H1 (cell line): Measurements from ENCODE around the gene SCIMP. TPM values are rescaled to one million over a fixed set of nuclear protein-coding genes. Genes with fewer than 3 reads are reported as not detected.

Experiments used
- CTCF ChIA-PET: fragments of 300-600 bp; sonication (Branson Sonifier 250); formaldehyde crosslinking; loops from one replicate; lab custom pipeline; 2021; ENCODE audit not compliant: partially characterized antibody; lab: Charles Lee
- POLR2A ChIA-PET: fragments of 300-600 bp; sonication (Branson Sonifier 250); formaldehyde crosslinking; loops from one replicate; lab custom pipeline; 2021; ENCODE audit warnings: inconsistent platforms; ENCODE audit not compliant: partially characterized antibody; lab: Charles Lee
- DNase-seq, 2 experiments: peaks; one replicate each; pipeline versions ENCODE4 v3.0.0 to v3.0.0-alpha.2; 2010 to 2022; ENCODE audit warnings: low spot score in 2 of 2, low read depth in 1 of 2, mixed read lengths in 1 of 2
- FAIRE-seq: peaks from 2 replicates; lab custom pipeline; 2011; peaks lifted over from hg19 to GRCh38; lab: Jason Lieb, UNC
- H2AFZ ChIP-seq: 2 replicates; pipeline ENCODE4 v1.8.1; 2012; ENCODE audit warnings: low read length, inconsistent platforms
- H2AK5ac ChIP-seq: 2 replicates; pipeline ENCODE4 v1.6.1; 2013; ENCODE audit warnings: low read depth, low read length
- H2BK120ac ChIP-seq: replicated peaks from 2 replicates; pipeline ENCODE3; 2013; ENCODE audit warnings: low read depth, low read length, inconsistent platforms
- H2BK12ac ChIP-seq: 2 replicates; pipeline ENCODE4 v1.6.1; 2013; ENCODE audit warnings: low read depth, low read length
- H2BK15ac ChIP-seq: 2 replicates; pipeline ENCODE4 v1.6.1; 2013; ENCODE audit warnings: low read length
- H2BK20ac ChIP-seq: 2 replicates; pipeline ENCODE4 v1.6.1; 2013; ENCODE audit warnings: low read length
- H2BK5ac ChIP-seq: 2 replicates; pipeline ENCODE4 v1.6.1; 2013; ENCODE audit warnings: low read depth, low read length
- H3K14ac ChIP-seq: 2 replicates; pipeline ENCODE4 v1.6.1; 2013; ENCODE audit warnings: inconsistent platforms; ENCODE audit not compliant: insufficient read length
- H3K18ac ChIP-seq: 2 replicates; pipeline ENCODE4 v1.6.1; 2013; ENCODE audit warnings: low read length; ENCODE audit errors: extremely low read depth
- H3K23ac ChIP-seq: 2 replicates; pipeline ENCODE4 v1.6.1; 2013; ENCODE audit warnings: inconsistent platforms; ENCODE audit not compliant: insufficient read length
- H3K23me2 ChIP-seq: 2 replicates; pipeline ENCODE4 v1.6.1; 2013; ENCODE audit warnings: low read depth, low read length
- H3K27ac ChIP-seq: 2 replicates; pipeline ENCODE4 v1.6.1; 2011; ENCODE audit warnings: low read depth, low read length, inconsistent platforms
- H3K27me3 ChIP-seq, 4 experiments: replicated peaks in 1 of 4; 1 replicate in 1 of 4; 2 replicates in 3 of 4; pipeline versions ENCODE4 v1.6.1 to v1.8.1; 2011 to 2013; ENCODE audit warnings: low read length in 3 of 4, mild to moderate bottlenecking in 3 of 4, inconsistent platforms in 2 of 4, mixed read lengths in 2 of 4, moderate library complexity in 1 of 4; ENCODE audit not compliant: control insufficient read depth in 3 of 4, insufficient read depth in 3 of 4; ENCODE audit errors: extremely low read depth in 1 of 4
- H3K36me3 ChIP-seq, 4 experiments: 2 replicates each; pipeline versions ENCODE4 v1.6.1 to v1.8.1; 2011 to 2013; ENCODE audit warnings: mild to moderate bottlenecking in 4 of 4, low read length in 3 of 4, moderate library complexity in 2 of 4, control low read depth in 1 of 4, inconsistent platforms in 1 of 4; ENCODE audit not compliant: insufficient read depth in 4 of 4, control insufficient read depth in 2 of 4
- H3K4ac ChIP-seq: replicated peaks from 2 replicates; pipeline ENCODE3; 2013; ENCODE audit warnings: low read length, low read depth, mixed read lengths, inconsistent platforms; ENCODE audit not compliant: insufficient read length
- H3K4me1 ChIP-seq, 4 experiments: replicated peaks in 1 of 4; 1 replicate in 1 of 4; 2 replicates in 3 of 4; pipeline versions ENCODE4 v1.6.1 to v1.8.1; 2011 to 2013; ENCODE audit warnings: low read length in 3 of 4, inconsistent platforms in 2 of 4, mixed read lengths in 1 of 4; ENCODE audit not compliant: insufficient read depth in 4 of 4, control insufficient read depth in 3 of 4
- H3K4me2 ChIP-seq, 2 experiments: 2 replicates each; pipeline versions ENCODE4 v1.6.1 to v1.8.1; 2011 to 2013; ENCODE audit warnings: low read depth in 2 of 2, low read length in 2 of 2, control low read depth in 1 of 2, inconsistent platforms in 1 of 2, mild to moderate bottlenecking in 1 of 2; ENCODE audit not compliant: insufficient read depth in 1 of 2
- H3K4me3 ChIP-seq, 4 experiments: fragments of 200-600, 300-600 bp in 1 of 4; sonication (generic), shearing (Covaris generic), sonication (Bioruptor Twin) in 1 of 4; 2 replicates each; pipeline versions ENCODE4 v1.5.1 to v1.8.1; 2011 to 2016; ENCODE audit warnings: low read length in 4 of 4, low read depth in 3 of 4, control low read depth in 2 of 4, inconsistent platforms in 2 of 4, mild to moderate bottlenecking in 2 of 4, mixed read lengths in 1 of 4, moderate library complexity in 1 of 4; ENCODE audit not compliant: insufficient read depth in 2 of 4; ENCODE audit errors: extremely low read depth in 1 of 4
- H3K56ac ChIP-seq: replicated peaks from 2 replicates; pipeline ENCODE3; 2013; ENCODE audit warnings: low read depth, mild to moderate bottlenecking, mixed read lengths, low read length, inconsistent platforms; ENCODE audit not compliant: insufficient read length
- H3K79me1 ChIP-seq: 2 replicates; pipeline ENCODE4 v1.6.1; 2013; ENCODE audit warnings: low read depth, low read length, control low read depth
- H3K79me2 ChIP-seq, 2 experiments: 2 replicates each; pipeline versions ENCODE4 v1.6.1 to v1.8.1; 2012 to 2013; ENCODE audit warnings: low read length in 2 of 2, mild to moderate bottlenecking in 2 of 2, inconsistent platforms in 1 of 2; ENCODE audit not compliant: insufficient read depth in 2 of 2, control insufficient read depth in 1 of 2
- H3K9ac ChIP-seq, 4 experiments: replicated peaks in 1 of 4; 1 replicate in 1 of 4; 2 replicates in 3 of 4; pipeline versions ENCODE4 v1.6.1 to v1.8.1; 2011 to 2013; ENCODE audit warnings: low read depth in 3 of 4, low read length in 3 of 4, control low read depth in 2 of 4, mild to moderate bottlenecking in 2 of 4, moderate library complexity in 2 of 4, inconsistent platforms in 1 of 4; ENCODE audit errors: extremely low read depth in 1 of 4
- H3K9me3 ChIP-seq, 2 experiments: 2 replicates each; pipeline versions ENCODE4 v1.6.1 to v1.8.1; 2012 to 2013; ENCODE audit warnings: mild to moderate bottlenecking in 2 of 2, moderate library complexity in 2 of 2, control low read depth in 1 of 2, inconsistent platforms in 1 of 2, low read depth in 1 of 2, low read length in 1 of 2, mixed read lengths in 1 of 2; ENCODE audit not compliant: insufficient read depth in 2 of 2
- H4K20me1 ChIP-seq, 2 experiments: replicated peaks in 1 of 2; 2 replicates each; pipeline versions ENCODE3 to v1.8.1; 2011 to 2013; ENCODE audit warnings: inconsistent platforms in 2 of 2, low read length in 2 of 2, mild to moderate bottlenecking in 1 of 2; ENCODE audit not compliant: insufficient read depth in 2 of 2, control insufficient read depth in 1 of 2
- H4K5ac ChIP-seq: 2 replicates; pipeline ENCODE4 v1.6.1; 2013; ENCODE audit warnings: low read length, low read depth, mixed read lengths, inconsistent platforms; ENCODE audit not compliant: insufficient read length
- H4K8ac ChIP-seq: 2 replicates; pipeline ENCODE4 v1.8.0; 2013; ENCODE audit warnings: mild to moderate bottlenecking, moderate library complexity, low read length, inconsistent platforms; ENCODE audit not compliant: insufficient read depth; ENCODE audit errors: extremely low read depth
- H4K91ac ChIP-seq: replicated peaks from 2 replicates; pipeline ENCODE3; 2013; ENCODE audit warnings: low read length, mixed read lengths, inconsistent platforms; ENCODE audit not compliant: insufficient read length
- CEBPB ChIP-seq: IDR thresholded peaks from 2 replicates; pipeline ENCODE4 v1.6.1; 2012; ENCODE audit warnings: low read depth, low read length
- CTCF ChIP-seq, 3 experiments: IDR thresholded peaks; 1 replicate in 2 of 3; 2 replicates in 1 of 3; pipeline versions ENCODE4 v1.5.1 to v1.6.1; 2011; ENCODE audit warnings: low read length in 3 of 3, mild to moderate bottlenecking in 3 of 3, inconsistent platforms in 2 of 3, low read depth in 1 of 3, moderate library complexity in 1 of 3; ENCODE audit not compliant: insufficient read depth in 1 of 3; ENCODE audit errors: control extremely low read depth in 1 of 3
- EGR1 ChIP-seq: IDR thresholded peaks from 2 replicates; pipeline ENCODE4 v1.6.1; 2011; ENCODE audit warnings: low read depth, low read length, borderline replicate concordance
- FOSL1 ChIP-seq: IDR thresholded peaks from 2 replicates; pipeline ENCODE4 v1.6.1; 2011; ENCODE audit warnings: mild to moderate bottlenecking, low read depth, low read length, moderate library complexity; ENCODE audit not compliant: insufficient read depth
- NANOG ChIP-seq: IDR thresholded peaks from 2 replicates; pipeline ENCODE4 v1.6.1; 2011; ENCODE audit warnings: low read length, low read depth, mild to moderate bottlenecking, inconsistent platforms; ENCODE audit not compliant: insufficient read depth, poor library complexity, severe bottlenecking
- RBBP5 ChIP-seq: IDR thresholded peaks from 2 replicates; pipeline ENCODE4 v1.7.1; 2012; ENCODE audit warnings: low read depth, mild to moderate bottlenecking, inconsistent platforms, low read length, moderate library complexity, borderline replicate concordance
- RNF2 ChIP-seq: fragments of 200-900, 300-1000 bp; sonication (generic); IDR thresholded peaks from 2 replicates; pipeline ENCODE4 v1.7.1; 2016; ENCODE audit warnings: borderline replicate concordance, low read depth, mild to moderate bottlenecking, antibody characterized with exemption, low read length; ENCODE audit not compliant: poor library complexity, severe bottlenecking; ENCODE audit errors: missing control alignments
- SRF ChIP-seq: IDR thresholded peaks from 2 replicates; pipeline ENCODE4 v1.6.1; 2011; ENCODE audit warnings: mild to moderate bottlenecking, low read depth, low read length, moderate library complexity
- TAF1 ChIP-seq: IDR thresholded peaks from 2 replicates; pipeline ENCODE4 v1.6.1; 2011; ENCODE audit warnings: mild to moderate bottlenecking, low read depth, low read length
- USF2 ChIP-seq: IDR thresholded peaks from 2 replicates; pipeline ENCODE4 v1.6.1; 2011; ENCODE audit warnings: low read length, improper control_type of control experiment
- WGBS, 2 experiments: shearing (Covaris generic) in 1 of 2; methylation state at CpG; one replicate each; pipeline versions ENCODE4 v1.1.6 to v1.1.7; 2013 to 2015; ENCODE audit warnings: low lambda C conversion rate in 2 of 2, mixed read lengths in 2 of 2, inconsistent platforms in 1 of 2, low coverage in 1 of 2, missing lambda C conversion rate in 1 of 2; ENCODE audit not compliant: insufficient replicate concordance in 2 of 2, insufficient coverage in 1 of 2, insufficient read length in 1 of 2; ENCODE audit errors: extremely low coverage in 1 of 2, missing lambda C conversion rate in 1 of 2; 5-methylcytosine and 5-hydroxymethylcytosine counted together
- polyA plus RNA-seq, 7 experiments: library from polyadenylated mRNA; depleted of rRNA in 3 of 7; stranded (reverse) in 5 of 7; unstranded in 2 of 7; fragments of >200 nt in 5 of 7; fragments of 200-250 nt in 2 of 7; gene quantifications; 1 replicate in 5 of 7; 2 replicates in 1 of 7; 4 replicates in 1 of 7; pipeline versions ENCODE4 v1.2.1 to v1.2.3, GENCODE V29; 2011 to 2013; ENCODE audit warnings: missing spikeins in 2 of 7, mixed read lengths in 2 of 7
- total RNA-seq: library from RNA; stranded (reverse); fragmentation: NEBNext Ultra II Directional; extraction: Animal tissue kit (Norgen Biotek cat#: 25700); gene quantifications from 2 replicates; pipeline ENCODE4 v1.2.1, GENCODE V29; 2021

Gene SCIMP
- total and polyA plus RNA-seq, 2 of the 8 experiments (the other 6 are each of a cell fraction or from before 2014, with no cell fraction given) = not detected

GRCh38 chr17:5238333-5238732 is 3.7 kb upstream of the SCIMP start:
- H2AFZ ChIP-seq = no peak overlapping the region
- no peak overlapping the region for H3K18ac ChIP-seq
- H3K9me3 ChIP-seq = no peaks in the 10 kb centered on the region
- no peaks in the 10 kb centered on the region for H3K79me1 ChIP-seq
- no peaks in the 10 kb centered on the region for H3K4me1 ChIP-seq
- TF ChIP-seq CTCF (IDR thresholded peaks at IDR 0.05; ENCODE audit: control extremely low read depth in 1 of 3, insufficient read depth in 1 of 3, low read depth in 1 of 3, low read length in 3 of 3) (no peak), EGR1 (no peak), CEBPB (no peak), RNF2 (no peak), TAF1 (no peak), NANOG (no peak), RBBP5 (no peak), FOSL1 (no peak), USF2 (no peak), SRF (no peak)
- POLR2A ChIA-PET = interaction anchor here (1.1 to 1.4 kb wide), 2 partner anchors 56 to 136 kb away, joined by 4 to 5 read pairs; no protein-coding TSS in a partner anchor
- H3K27ac ChIP-seq = no peak overlapping the region
- H4K8ac ChIP-seq = no peak overlapping the region
- no peaks in the 10 kb centered on the region for H3K27me3 ChIP-seq
- no peak overlapping the region for H2AK5ac ChIP-seq
- H2BK20ac ChIP-seq = no peak overlapping the region
- no peak overlapping the region for H3K14ac ChIP-seq
- H2BK5ac ChIP-seq = no peak overlapping the region
- H2BK120ac ChIP-seq = no peak overlapping the region
- no peak overlapping the region for H4K91ac ChIP-seq
- no peak overlapping the region for H3K4me3 ChIP-seq
- peaks cover 0 to 2% of the 10 kb centered on the region in 2 experiments for H4K20me1 ChIP-seq
- no peaks in the 10 kb centered on the region for H3K23me2 ChIP-seq
- no peak overlapping the region for H3K56ac ChIP-seq
- H2BK15ac ChIP-seq = no peak overlapping the region
- H3K36me3 ChIP-seq = no peaks in the 10 kb centered on the region
- H3K4ac ChIP-seq = no peak overlapping the region
- no peak for DNase-seq
- H3K79me2 ChIP-seq = no peaks in the 10 kb centered on the region
- no peak overlapping the region for H3K23ac ChIP-seq
- no peak overlapping the region for H4K5ac ChIP-seq
- FAIRE-seq = no peak
- WGBS, 2 experiments = 81% methylated on average over 4 of the region's 4 CpGs; no CpG with 5 or more reads in 1 of the 2 experiments
- CTCF ChIA-PET = interaction anchor here (0.7 to 4.3 kb wide), 10 partner anchors 11 to 1058 kb away, joined by 3 to 20 read pairs (median 5); no protein-coding TSS in a partner anchor
- no peak overlapping the region for H3K4me2 ChIP-seq
- H2BK12ac ChIP-seq = no peak overlapping the region
- H3K9ac ChIP-seq = no peak overlapping the region
